Astrocyte (in vitro differentiated cells and primary cell): ENCODE data around the gene THADA. TPM values are rescaled to one million over a fixed set of nuclear protein-coding genes. Genes with fewer than 3 reads are reported as not detected.

Source experiments
- DNase-seq: peaks from one replicate; pipeline ENCODE4 v3.0.0-alpha.2; 2010; ENCODE audit warnings: low read depth
- FAIRE-seq: peaks from 2 replicates; lab custom pipeline; 2011; peaks lifted over from hg19 to GRCh38; lab: Jason Lieb, UNC
- H2AFZ ChIP-seq: 2 replicates; pipeline ENCODE4 v1.6.0; 2012; ENCODE audit warnings: low read depth, low read length, inconsistent platforms
- H3K27ac ChIP-seq: 2 replicates; pipeline ENCODE4 v1.5.1; 2011; ENCODE audit warnings: low read depth, low read length, inconsistent platforms
- H3K27me3 ChIP-seq: 2 replicates; pipeline ENCODE4 v1.6.0; 2011; ENCODE audit warnings: low read length, inconsistent platforms; ENCODE audit not compliant: insufficient read depth
- H3K36me3 ChIP-seq: 2 replicates; pipeline ENCODE4 v1.5.1; 2011; ENCODE audit warnings: low read length, inconsistent platforms; ENCODE audit not compliant: insufficient read depth
- H3K4me1 ChIP-seq: 2 replicates; pipeline ENCODE4 v1.5.1; 2011; ENCODE audit warnings: low read length, inconsistent platforms; ENCODE audit not compliant: insufficient read depth
- H3K4me2 ChIP-seq: 2 replicates; pipeline ENCODE4 v1.6.0; 2012; ENCODE audit warnings: low read length, inconsistent platforms
- H3K4me3 ChIP-seq: 2 replicates; pipeline ENCODE4 v1.5.1; 2011; ENCODE audit warnings: low read depth, mild to moderate bottlenecking, low read length, inconsistent platforms; ENCODE audit not compliant: insufficient read depth
- H3K79me2 ChIP-seq: 2 replicates; pipeline ENCODE4 v1.6.0; 2012; ENCODE audit warnings: mild to moderate bottlenecking, low read length, inconsistent platforms; ENCODE audit not compliant: insufficient read depth
- H3K9ac ChIP-seq: 2 replicates; pipeline ENCODE4 v1.6.0; 2012; ENCODE audit warnings: mild to moderate bottlenecking, low read length, inconsistent platforms
- H3K9me3 ChIP-seq: 2 replicates; pipeline ENCODE4 v1.5.1; 2012; ENCODE audit warnings: low read depth, mild to moderate bottlenecking, low read length, inconsistent platforms; ENCODE audit not compliant: insufficient read depth
- H4K20me1 ChIP-seq: 2 replicates; pipeline ENCODE4 v1.6.0; 2012; ENCODE audit warnings: low read length, inconsistent platforms; ENCODE audit not compliant: insufficient read depth
- H3K27ac Mint-ChIP-seq: one replicate; pipeline ENCODE4 v1.8.0; 2021; ENCODE audit warnings: mild to moderate bottlenecking, mixed read lengths; ENCODE audit not compliant: unreplicated experiment
- H3K27me3 Mint-ChIP-seq: one replicate; pipeline ENCODE4 v1.8.0; 2021; ENCODE audit warnings: low read depth, mixed read lengths; ENCODE audit not compliant: unreplicated experiment
- H3K36me3 Mint-ChIP-seq: one replicate; pipeline ENCODE4 v1.8.0; 2021; ENCODE audit warnings: low read depth, mixed read lengths; ENCODE audit not compliant: unreplicated experiment
- H3K4me1 Mint-ChIP-seq: one replicate; pipeline ENCODE4 v1.8.0; 2021; ENCODE audit warnings: low read depth, mixed read lengths; ENCODE audit not compliant: unreplicated experiment
- H3K4me3 Mint-ChIP-seq: one replicate; pipeline ENCODE4 v1.8.0; 2021; ENCODE audit warnings: mild to moderate bottlenecking, moderate library complexity, mixed read lengths; ENCODE audit not compliant: unreplicated experiment
- H3K9me3 Mint-ChIP-seq: one replicate; pipeline ENCODE4 v1.8.0; 2021; ENCODE audit warnings: mild to moderate bottlenecking, mixed read lengths; ENCODE audit not compliant: unreplicated experiment
- CTCF ChIP-seq: IDR thresholded peaks from 2 replicates; pipeline ENCODE4 v1.5.1; 2011; ENCODE audit warnings: low read depth, mild to moderate bottlenecking, inconsistent platforms, low read length, moderate library complexity; ENCODE audit not compliant: insufficient read depth
- EZH2 ChIP-seq: IDR thresholded peaks from 2 replicates; pipeline ENCODE4 v1.6.1; 2012; ENCODE audit warnings: mild to moderate bottlenecking, low read length, inconsistent platforms; ENCODE audit not compliant: insufficient read depth
- total RNA-seq: library from RNA; stranded (reverse); gene quantifications from 2 replicates; pipeline ENCODE4 v1.2.1, GENCODE V29; 2021

Gene THADA
- total RNA-seq, 1 donor from 2014 or later = 16.2 TPM

GRCh38 chr2:43519643-43520221, 76.1 kb downstream of the THADA start:
- peaks cover 27% of the 10 kb centered on the region for H3K4me1 ChIP-seq
- H3K27ac ChIP-seq = peak overlapping the region; percentile 95
- H3K27me3 ChIP-seq = no peaks in the 10 kb centered on the region
- Mint-ChIP-seq H3K27me3 (no peaks in the 10 kb centered on the region), H3K4me1 (peaks cover 24% of the 10 kb centered on the region), H3K9me3 (no peaks in the 10 kb centered on the region), H3K4me3 (no peak overlapping the region), H3K27ac (peak overlapping the region; percentile 73), H3K36me3 (peaks cover under 1% of the 10 kb centered on the region)
- peaks cover 6% of the 10 kb centered on the region for H3K79me2 ChIP-seq
- H3K4me2 ChIP-seq = peak overlapping the region; percentile 76
- H3K4me3 ChIP-seq = peak overlapping the region; percentile 18
- H3K36me3 ChIP-seq = no peaks in the 10 kb centered on the region
- TF ChIP-seq EZH2 (no peak), CTCF (no peak)
- H3K9ac ChIP-seq = peak overlapping the region; percentile 64
- no peaks in the 10 kb centered on the region for H3K9me3 ChIP-seq
- FAIRE-seq = peak; percentile 97
- no peak overlapping the region for H2AFZ ChIP-seq
- no peaks in the 10 kb centered on the region for H4K20me1 ChIP-seq
- DNase-seq = peak; percentile 99

GRCh38 chr2:43518718-43519117, 77.1 kb downstream of the THADA start:
- peak overlapping the region; percentile 15 for H3K4me2 ChIP-seq
- H3K36me3 ChIP-seq = no peaks in the 10 kb centered on the region
- H3K36me3 Mint-ChIP-seq = no peaks in the 10 kb centered on the region
- no peaks in the 10 kb centered on the region for H3K9me3 ChIP-seq
- H4K20me1 ChIP-seq = no peaks in the 10 kb centered on the region
- peaks cover 6% of the 10 kb centered on the region for H3K79me2 ChIP-seq
- H3K4me3 Mint-ChIP-seq = no peak overlapping the region
- H3K27ac ChIP-seq = peak overlapping the region; percentile 95
- no peak for DNase-seq
- H3K27ac Mint-ChIP-seq = peak overlapping the region; percentile 1
- no peak overlapping the region for H3K4me3 ChIP-seq
- peaks cover 27% of the 10 kb centered on the region for H3K4me1 ChIP-seq
- H3K9me3 Mint-ChIP-seq = no peaks in the 10 kb centered on the region
- H3K4me1 Mint-ChIP-seq = peaks cover 23% of the 10 kb centered on the region
- H3K27me3 ChIP-seq = no peaks in the 10 kb centered on the region
- no peak for TF ChIP-seq CTCF
- TF ChIP-seq EZH2 = no peak
- no peak overlapping the region for H2AFZ ChIP-seq
- H3K27me3 Mint-ChIP-seq = no peaks in the 10 kb centered on the region
- peak; percentile 37 for FAIRE-seq
- H3K9ac ChIP-seq = peak overlapping the region; percentile 64

- Histone ChIP-seq H3K79me2 (peaks cover 6% of the 10 kb centered on the region), H3K4me3 (no peak overlapping the region), H4K20me1 (no peaks in the 10 kb centered on the region), H3K4me2 (no peak overlapping the region), H3K4me1 (peaks cover 27% of the 10 kb centered on the region), H2AFZ (no peak overlapping the region), H3K36me3 (no peaks in the 10 kb centered on the region), H3K27ac (peak overlapping the region; percentile 95), H3K9ac (no peak overlapping the region), H3K27me3 (no peaks in the 10 kb centered on the region), H3K9me3 (no peaks in the 10 kb centered on the region)
- no peaks in the 10 kb centered on the region for H3K27me3 Mint-ChIP-seq
- no peak for TF ChIP-seq CTCF
- no peak for TF ChIP-seq EZH2
- peak; percentile 41 for DNase-seq
- no peaks in the 10 kb centered on the region for H3K36me3 Mint-ChIP-seq
- H3K9me3 Mint-ChIP-seq = no peaks in the 10 kb centered on the region
- peaks cover 26% of the 10 kb centered on the region for H3K4me1 Mint-ChIP-seq
- H3K4me3 Mint-ChIP-seq = no peak overlapping the region
- peak overlapping the region; percentile 16 for H3K27ac Mint-ChIP-seq
- no peak for FAIRE-seq
Observed at GRCh38 chr2:43518181-43518580, 77.7 kb downstream of the THADA start.
